HG02981 (cell line): ENCODE measurements around the gene EFCAB5.
"Not testable (repeated sequence)": the region's sequence is repeated elsewhere in the genome, so short reads cannot be mapped to it uniquely, and the experiment has no call there.

Experiments used
- ATAC-seq: cut with Tn5 transposase; IDR thresholded peaks from one replicate; pipeline ENCODE4 v1.9.1; 2021; ENCODE audit warnings: mild to moderate bottlenecking, moderate library complexity; ENCODE audit not compliant: unreplicated experiment

The EFCAB5 gene

DNA sequence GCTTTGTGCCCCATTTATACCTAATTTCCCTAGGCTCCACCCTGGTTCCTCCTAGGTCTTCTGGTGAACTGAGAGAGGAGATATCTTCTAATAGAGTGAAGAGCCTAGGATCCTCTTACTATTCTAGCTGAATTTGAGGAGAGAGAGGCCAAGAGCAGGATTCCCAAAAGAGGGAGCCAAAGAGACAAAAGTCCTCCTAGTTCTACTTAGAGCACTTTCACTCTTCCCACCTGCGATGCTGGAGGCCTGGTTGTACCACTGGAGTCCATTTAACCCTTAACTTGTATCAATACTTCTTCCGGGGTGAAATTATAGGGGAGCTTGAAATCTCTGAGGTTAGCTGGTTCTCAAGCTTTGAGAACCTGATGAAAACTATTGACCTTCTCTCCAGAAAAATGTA is 8.1 kb upstream of the EFCAB5 start:
- ATAC-seq: no peak

DNA sequence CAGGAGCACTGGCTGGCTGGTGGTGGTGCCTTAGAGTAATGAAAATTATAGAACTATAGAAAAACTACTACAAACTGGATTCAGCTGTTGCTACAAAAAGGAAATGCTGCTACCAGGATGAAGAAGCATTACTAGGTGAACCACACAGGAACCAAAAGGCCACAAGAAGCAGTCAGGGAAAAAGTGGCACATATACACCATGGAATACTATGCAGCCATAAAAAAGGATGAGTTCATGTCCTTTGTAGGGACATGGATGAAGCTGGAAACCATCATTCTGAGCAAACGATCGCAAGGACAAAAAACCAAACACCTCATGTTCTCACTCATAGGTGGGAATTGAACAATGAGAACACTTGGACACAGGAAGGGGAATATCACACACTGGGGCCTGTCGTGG is 5.5 kb upstream of the EFCAB5 start:
- not testable (repeated sequence) for ATAC-seq

DNA sequence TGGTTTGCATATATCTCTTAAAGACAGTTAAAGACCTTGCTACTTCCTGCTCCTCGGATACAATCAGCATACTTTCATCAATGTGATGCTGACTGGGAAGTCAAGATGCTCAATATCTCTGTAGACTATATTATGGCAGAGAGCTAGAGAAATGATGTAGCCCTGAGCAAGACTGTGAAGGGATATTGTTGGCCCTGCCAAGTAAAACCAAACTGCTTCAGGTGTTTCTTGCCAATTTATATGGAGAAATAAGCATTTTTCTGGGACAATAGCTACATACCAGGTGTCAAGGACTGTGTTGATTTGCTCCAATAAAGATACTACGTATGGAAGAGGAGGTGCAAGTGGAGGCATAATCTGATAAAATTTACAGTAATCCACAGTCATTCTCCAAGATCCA is 4.7 kb upstream of the EFCAB5 start:
- ATAC-seq: no peak

GRCh38 chr17:29945281-29945680 is 3.8 kb downstream of the EFCAB5 start:
- no peak for ATAC-seq

- ATAC-seq: no peak
Observed at GRCh38 chr17:29948448-29949215, 7.2 kb downstream of the EFCAB5 start.

- no peak for ATAC-seq
Observed at GRCh38 chr17:29949696-29950095, 8.3 kb downstream of the EFCAB5 start.

DNA sequence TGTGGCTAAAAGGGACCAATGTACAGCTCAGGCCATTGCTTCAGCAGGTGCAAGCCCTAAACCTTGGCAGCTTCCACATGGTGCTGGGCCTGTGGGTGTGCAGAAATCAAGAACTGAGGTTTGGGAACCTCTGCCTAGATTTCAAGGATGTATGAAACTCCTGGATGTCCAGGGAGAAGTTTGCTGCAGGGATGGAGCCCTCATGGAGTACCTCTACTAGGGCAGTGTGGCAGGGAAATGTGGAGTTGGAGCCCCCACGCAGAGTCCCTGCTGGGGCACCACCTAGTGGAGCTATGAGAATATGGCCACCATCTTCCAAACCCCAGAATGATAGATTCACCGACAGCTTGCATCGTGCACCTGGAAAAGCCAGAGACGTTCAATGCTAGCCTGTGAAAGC is 13.0 kb downstream of the EFCAB5 start:
- ATAC-seq: no peak

DNA sequence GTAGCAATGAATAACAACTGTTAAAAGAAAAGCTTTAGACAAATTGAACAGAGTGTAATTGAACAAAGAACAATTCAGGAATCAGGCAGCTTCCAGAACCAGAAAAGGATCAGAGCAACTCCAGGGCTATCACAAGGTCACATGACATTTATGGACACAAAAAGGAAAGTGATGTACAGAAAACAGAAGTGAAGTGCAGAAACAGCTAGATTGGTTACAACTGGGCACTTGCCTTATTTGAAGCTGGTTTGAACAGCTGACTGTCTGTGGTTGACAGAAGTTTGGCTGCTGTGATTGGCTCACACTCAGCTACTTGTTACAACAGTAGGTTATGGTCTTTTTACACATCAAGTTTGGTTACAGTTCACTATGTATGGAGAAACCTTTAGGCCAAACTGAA is 14.8 kb downstream of the EFCAB5 start:
- ATAC-seq: no peak

DNA sequence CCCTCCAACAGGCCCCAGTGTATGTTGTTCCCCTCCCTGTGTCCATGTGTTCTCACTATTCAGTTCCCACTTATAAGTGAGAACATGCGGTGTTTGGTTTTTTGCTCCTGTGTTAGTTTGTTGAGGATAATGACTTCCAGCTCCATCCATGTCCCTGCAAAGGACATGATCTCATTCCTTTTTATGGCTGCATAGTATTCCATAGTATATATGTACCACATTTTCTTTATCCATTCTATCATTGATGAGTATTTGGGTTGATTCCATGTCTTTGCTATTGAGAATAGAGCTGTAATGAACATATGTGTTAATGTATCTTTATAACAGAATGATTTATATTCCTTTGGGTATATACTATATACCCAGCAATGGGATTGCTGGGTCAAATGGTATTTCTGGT is 16.1 kb downstream of the EFCAB5 start:
- not testable (repeated sequence) for ATAC-seq

GRCh38 chr17:29958947-29959657 is 17.7 kb downstream of the EFCAB5 start:
- ATAC-seq: no peak

DNA sequence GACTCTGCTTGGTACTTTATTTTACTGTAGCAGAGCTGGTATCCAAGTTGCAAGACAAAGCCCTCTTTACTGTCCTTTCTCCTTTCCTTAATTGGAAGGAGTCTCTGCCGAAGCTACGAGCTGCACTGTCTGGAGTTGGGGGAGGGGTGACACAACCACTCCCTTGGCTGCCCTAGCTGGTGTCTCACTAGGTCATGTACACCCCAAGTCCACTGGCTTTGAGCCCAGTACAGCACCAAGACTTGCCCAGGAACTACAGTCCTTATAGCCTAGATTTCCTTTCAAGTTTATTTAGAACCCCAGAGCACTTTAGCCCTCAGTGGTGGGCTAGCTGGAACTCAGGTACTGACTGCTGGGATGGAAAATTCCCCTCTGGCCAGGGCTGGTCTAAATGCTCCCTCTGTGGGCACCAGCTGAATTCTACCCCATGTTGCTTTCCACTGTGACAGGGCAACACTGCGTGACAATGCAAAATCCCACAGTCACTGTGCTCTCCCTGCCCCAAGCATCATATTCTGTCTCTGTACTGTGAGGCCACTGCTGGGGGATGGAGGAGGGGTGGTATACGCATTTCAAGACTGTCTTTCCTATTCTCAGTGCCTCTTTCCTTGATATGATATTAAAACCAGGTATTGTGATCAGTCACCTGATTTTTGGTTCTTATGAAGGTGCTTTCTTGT is 18.4 kb downstream of the EFCAB5 start:
- no peak for ATAC-seq

- ATAC-seq: no peak
Observed at GRCh38 chr17:29962656-29963055, 21.2 kb downstream of the EFCAB5 start.

DNA sequence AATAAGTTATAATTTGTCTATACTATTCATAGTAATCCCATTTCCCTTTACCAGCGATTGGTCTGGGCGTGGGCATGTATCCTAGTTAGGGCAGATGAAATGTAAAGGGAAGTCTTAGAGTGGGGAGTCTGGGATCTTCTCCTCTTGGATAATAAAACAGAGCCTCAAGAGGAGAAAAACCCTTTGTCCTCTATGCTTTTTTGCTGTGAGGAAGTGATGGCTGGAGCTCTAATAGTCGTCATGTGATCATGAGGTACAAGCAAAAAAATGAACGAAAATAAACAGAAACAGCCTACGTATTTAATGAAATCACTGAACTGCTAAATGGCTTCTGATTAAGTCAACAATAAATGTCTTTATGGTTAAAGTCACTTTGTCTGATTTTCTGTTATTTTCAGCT is 26.8 kb downstream of the EFCAB5 start:
- no peak for ATAC-seq

- ATAC-seq: no peak
Observed at GRCh38 chr17:29972277-29972676, 30.8 kb downstream of the EFCAB5 start.

GRCh38 chr17:29973005-29973404 is 31.6 kb downstream of the EFCAB5 start:
- ATAC-seq: no peak

DNA sequence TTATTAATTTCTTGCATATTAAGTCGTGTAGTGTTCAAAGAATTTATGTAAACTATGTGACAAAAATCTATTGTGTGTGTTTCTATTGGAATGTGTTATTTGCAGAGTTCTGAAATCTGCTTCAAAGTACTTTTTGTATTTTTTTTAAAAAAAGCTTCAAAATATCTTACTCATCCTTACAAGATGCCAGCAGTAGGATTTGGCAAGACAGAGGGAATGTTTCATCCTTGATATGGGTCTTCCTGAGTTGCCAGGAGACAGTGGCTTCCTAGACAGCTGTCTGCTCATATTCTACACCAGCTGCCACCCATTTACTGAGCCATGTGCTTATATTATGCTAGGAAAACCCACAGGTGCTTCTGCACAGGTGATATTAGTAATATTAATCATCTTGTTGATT is 36.4 kb downstream of the EFCAB5 start:
- no peak for ATAC-seq

GRCh38 chr17:29980261-29980660 is 38.8 kb downstream of the EFCAB5 start:
- ATAC-seq: no peak

GRCh38 chr17:29982991-29983653 is 41.7 kb downstream of the EFCAB5 start:
- no peak for ATAC-seq

DNA sequence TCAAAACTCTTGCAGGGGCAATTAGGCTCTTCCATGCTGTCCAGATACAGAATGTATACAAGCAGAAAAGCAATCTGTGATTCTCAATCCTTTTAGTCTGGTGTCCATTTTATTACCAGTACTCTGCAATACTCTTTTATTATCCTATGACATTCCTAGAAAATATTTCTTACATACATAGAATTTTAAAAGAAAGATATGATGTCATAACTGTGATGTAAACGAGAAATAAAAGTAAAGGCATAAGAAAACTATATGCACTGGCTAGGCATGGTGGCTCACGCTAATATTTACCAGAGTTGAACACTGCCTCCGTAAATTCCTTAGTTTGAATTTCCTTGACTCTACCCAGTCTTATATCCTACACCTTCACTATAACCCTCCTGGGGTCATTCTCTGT is 55.0 kb downstream of the EFCAB5 start:
- ATAC-seq: no peak

GRCh38 chr17:30000001-30000754 is 58.7 kb downstream of the EFCAB5 start:
- no peak for ATAC-seq
